ENCODE measurements around the gene TNS2.

GRCh38 chr12:53005986-53006809 is 43.7 kb upstream of the TNS2 start, which contains the start of gene EIF4B:
- TF ChIP-seq, protein P1, sequence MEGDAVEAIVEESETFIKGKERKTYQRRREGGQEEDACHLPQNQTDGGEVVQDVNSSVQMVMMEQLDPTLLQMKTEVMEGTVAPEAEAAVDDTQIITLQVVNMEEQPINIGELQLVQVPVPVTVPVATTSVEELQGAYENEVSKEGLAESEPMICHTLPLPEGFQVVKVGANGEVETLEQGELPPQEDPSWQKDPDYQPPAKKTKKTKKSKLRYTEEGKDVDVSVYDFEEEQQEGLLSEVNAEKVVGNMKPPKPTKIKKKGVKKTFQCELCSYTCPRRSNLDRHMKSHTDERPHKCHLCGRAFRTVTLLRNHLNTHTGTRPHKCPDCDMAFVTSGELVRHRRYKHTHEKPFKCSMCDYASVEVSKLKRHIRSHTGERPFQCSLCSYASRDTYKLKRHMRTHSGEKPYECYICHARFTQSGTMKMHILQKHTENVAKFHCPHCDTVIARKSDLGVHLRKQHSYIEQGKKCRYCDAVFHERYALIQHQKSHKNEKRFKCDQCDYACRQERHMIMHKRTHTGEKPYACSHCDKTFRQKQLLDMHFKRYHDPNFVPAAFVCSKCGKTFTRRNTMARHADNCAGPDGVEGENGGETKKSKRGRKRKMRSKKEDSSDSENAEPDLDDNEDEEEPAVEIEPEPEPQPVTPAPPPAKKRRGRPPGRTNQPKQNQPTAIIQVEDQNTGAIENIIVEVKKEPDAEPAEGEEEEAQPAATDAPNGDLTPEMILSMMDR (IDR thresholded peaks at IDR 0.05), result no peak
- TF ChIP-seq EZH2 (IDR thresholded peaks at IDR 0.05; ENCODE audit: borderline replicate concordance, insufficient read depth, low read depth, low read length, poor library complexity, severe bottlenecking), result no peak
